ENCODE results near the gene TTC6. TPM values are rescaled to one million over a fixed set of nuclear protein-coding genes. Genes with fewer than 3 reads are reported as not detected.
A peak's percentile ranks its signal among the peaks of the same experiment; 100 is the strongest.

The TTC6 gene
- polyA plus RNA-seq, 3 donors = not detected

DNA sequence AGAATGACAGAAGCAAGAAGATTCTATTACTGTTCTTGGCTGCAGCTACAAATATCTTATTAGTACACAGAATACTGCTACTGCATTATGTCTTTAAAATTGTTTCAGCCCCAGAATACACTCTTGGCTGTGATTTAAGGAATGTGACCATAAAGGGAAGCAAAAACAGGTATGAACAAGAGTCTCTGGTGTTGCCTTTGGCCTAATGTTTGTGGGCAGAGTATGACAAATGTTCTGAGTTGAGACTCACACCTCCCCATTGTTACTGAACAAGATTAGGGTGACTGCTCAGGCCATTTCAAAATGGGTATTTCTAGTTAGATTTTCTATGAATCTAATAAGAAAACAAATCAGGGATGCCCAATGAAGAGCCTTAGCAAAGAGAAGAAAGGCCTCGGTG, 28.5 kb downstream of the TTC6 start:
- peaks cover 0 to 21% of the 10 kb centered on the region in 2 donors for H3K9me3 ChIP-seq (replicated peaks in 1 of 2; ENCODE audit: control insufficient read depth in 1 of 2, insufficient read depth in 1 of 2, low read length in 2 of 2)
- Mint-ChIP-seq H3K27ac (no peak overlapping the region), H3K4me1 (no peaks in the 10 kb centered on the region), H3K36me3 (no peaks in the 10 kb centered on the region), H3K9me3 (peaks cover 6 to 28% (median 16%) of the 10 kb centered on the region in 7 donors), H3K27me3 (ENCODE audit: low read depth in 3 of 3) (peaks cover 25 to 39% (median 30%) of the 10 kb centered on the region in 3 donors), H3K4me3 (peak overlapping the region in 1 of 2 donors; percentile 17)
- TF ChIP-seq, protein P1, sequence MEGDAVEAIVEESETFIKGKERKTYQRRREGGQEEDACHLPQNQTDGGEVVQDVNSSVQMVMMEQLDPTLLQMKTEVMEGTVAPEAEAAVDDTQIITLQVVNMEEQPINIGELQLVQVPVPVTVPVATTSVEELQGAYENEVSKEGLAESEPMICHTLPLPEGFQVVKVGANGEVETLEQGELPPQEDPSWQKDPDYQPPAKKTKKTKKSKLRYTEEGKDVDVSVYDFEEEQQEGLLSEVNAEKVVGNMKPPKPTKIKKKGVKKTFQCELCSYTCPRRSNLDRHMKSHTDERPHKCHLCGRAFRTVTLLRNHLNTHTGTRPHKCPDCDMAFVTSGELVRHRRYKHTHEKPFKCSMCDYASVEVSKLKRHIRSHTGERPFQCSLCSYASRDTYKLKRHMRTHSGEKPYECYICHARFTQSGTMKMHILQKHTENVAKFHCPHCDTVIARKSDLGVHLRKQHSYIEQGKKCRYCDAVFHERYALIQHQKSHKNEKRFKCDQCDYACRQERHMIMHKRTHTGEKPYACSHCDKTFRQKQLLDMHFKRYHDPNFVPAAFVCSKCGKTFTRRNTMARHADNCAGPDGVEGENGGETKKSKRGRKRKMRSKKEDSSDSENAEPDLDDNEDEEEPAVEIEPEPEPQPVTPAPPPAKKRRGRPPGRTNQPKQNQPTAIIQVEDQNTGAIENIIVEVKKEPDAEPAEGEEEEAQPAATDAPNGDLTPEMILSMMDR (IDR thresholded peaks at IDR 0.05) = no peak
- H3K27ac ChIP-seq (ENCODE audit: low read depth in 1 of 2, low read length in 2 of 2) = no peak overlapping the region
- H2AFZ ChIP-seq (ENCODE audit: insufficient read depth, low read depth, low read length, poor library complexity, severe bottlenecking) = no peak overlapping the region
- no peaks in the 10 kb centered on the region for H3K4me1 ChIP-seq (ENCODE audit: control insufficient read depth in 1 of 2, insufficient read depth in 2 of 2, low read length in 2 of 2)
- no peak overlapping the region for H3K4me2 ChIP-seq (replicated peaks; ENCODE audit: extremely low read depth, low read length, poor library complexity, severe bottlenecking)
- H3K9ac ChIP-seq (ENCODE audit: insufficient read depth, low read length, poor library complexity, severe bottlenecking) = no peak overlapping the region
- H3K79me2 ChIP-seq (ENCODE audit: insufficient read depth, low read length) = no peaks in the 10 kb centered on the region
- H3K4me3 ChIP-seq (replicated peaks in 1 of 3; ENCODE audit: low read depth in 2 of 3, low read length in 3 of 3) = no peak overlapping the region
- DNase-seq = no peak
- no peaks in the 10 kb centered on the region for H3K36me3 ChIP-seq (replicated peaks in 1 of 2; ENCODE audit: control insufficient read depth in 1 of 2, insufficient read depth in 2 of 2, low read length in 2 of 2)
- no peaks in the 10 kb centered on the region for H4K20me1 ChIP-seq (ENCODE audit: insufficient read depth, low read length)
- peaks cover 28 to 32% of the 10 kb centered on the region in 2 donors for H3K27me3 ChIP-seq (ENCODE audit: control insufficient read depth in 2 of 2, insufficient read depth in 2 of 2, low read length in 2 of 2)
- WGBS (ENCODE audit: insufficient coverage) = 71% methylated on average over 1 of the region's 1 CpG
- intact Hi-C loops (cut with micrococcal nuclease) = no loop called here

DNA sequence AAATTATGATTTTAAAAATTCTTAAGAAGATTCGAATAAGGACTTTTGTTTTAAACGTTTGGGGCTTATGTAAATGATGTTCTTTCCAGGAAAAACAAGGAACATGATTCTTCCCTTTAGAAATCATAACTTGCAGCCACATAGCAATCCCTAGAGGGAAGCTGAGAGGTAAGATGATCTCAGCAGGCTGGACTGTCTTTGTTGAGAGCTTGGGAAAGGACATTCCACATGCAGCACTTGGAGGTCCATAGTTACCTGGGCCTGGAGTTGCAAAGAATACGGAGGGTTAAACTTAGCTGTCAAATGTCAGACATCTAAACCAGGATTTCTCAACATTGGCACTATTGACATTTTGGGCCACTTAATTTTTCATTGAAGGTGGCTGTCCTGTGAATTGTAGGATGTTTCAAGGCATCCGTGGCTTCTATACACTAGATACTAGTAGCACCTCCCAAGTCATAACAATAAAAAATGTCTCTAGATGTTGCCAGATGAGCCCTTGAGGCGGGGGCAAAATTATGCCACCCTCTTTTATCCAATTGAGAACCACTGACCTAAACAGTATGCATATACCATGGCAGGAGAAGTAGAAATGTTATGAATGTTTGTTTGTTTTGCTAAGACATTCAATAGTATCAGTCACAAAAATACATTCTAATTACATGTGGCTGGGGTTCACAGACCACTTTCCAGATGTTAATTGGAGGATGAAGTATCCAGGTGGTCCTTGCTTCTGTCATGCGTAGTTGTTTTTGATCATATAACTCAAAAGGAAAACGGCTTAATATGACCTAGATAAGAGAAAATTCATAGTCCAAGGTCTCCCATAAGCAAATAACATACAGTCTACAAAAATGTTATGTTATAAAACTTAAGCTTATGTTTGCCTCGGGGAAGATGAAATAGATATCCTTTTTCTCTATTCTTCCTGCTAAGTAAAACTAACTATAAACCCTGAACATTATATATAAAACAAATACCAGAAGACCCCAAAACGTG, 30.5 kb downstream of the TTC6 start:
- Histone ChIP-seq H3K9ac (ENCODE audit: insufficient read depth, low read length, poor library complexity, severe bottlenecking) (no peak overlapping the region), H3K4me3 (replicated peaks in 1 of 3; ENCODE audit: low read depth in 2 of 3, low read length in 3 of 3) (no peak overlapping the region), H3K79me2 (ENCODE audit: insufficient read depth, low read length) (no peaks in the 10 kb centered on the region), H4K20me1 (ENCODE audit: insufficient read depth, low read length) (no peaks in the 10 kb centered on the region), H3K9me3 (replicated peaks in 1 of 2; ENCODE audit: control insufficient read depth in 1 of 2, insufficient read depth in 1 of 2, low read length in 2 of 2) (peaks cover 0 to 20% of the 10 kb centered on the region in 2 donors), H3K27me3 (ENCODE audit: control insufficient read depth in 2 of 2, insufficient read depth in 2 of 2, low read length in 2 of 2) (peaks cover 25 to 29% of the 10 kb centered on the region in 2 donors), H3K4me1 (ENCODE audit: control insufficient read depth in 1 of 2, insufficient read depth in 2 of 2, low read length in 2 of 2) (no peaks in the 10 kb centered on the region), H3K4me2 (replicated peaks; ENCODE audit: extremely low read depth, low read length, poor library complexity, severe bottlenecking) (no peak overlapping the region), H2AFZ (ENCODE audit: insufficient read depth, low read depth, low read length, poor library complexity, severe bottlenecking) (no peak overlapping the region), H3K36me3 (replicated peaks in 1 of 2; ENCODE audit: control insufficient read depth in 1 of 2, insufficient read depth in 2 of 2, low read length in 2 of 2) (no peaks in the 10 kb centered on the region), H3K27ac (ENCODE audit: low read depth in 1 of 2, low read length in 2 of 2) (no peak overlapping the region)
- TF ChIP-seq, protein P1 (IDR thresholded peaks at IDR 0.05) = no peak
- Mint-ChIP-seq H3K4me1 (no peaks in the 10 kb centered on the region), H3K27ac (no peak overlapping the region), H3K36me3 (no peaks in the 10 kb centered on the region), H3K27me3 (ENCODE audit: low read depth in 3 of 3) (peaks cover 23 to 32% (median 27%) of the 10 kb centered on the region in 3 donors), H3K4me3 (no peak overlapping the region), H3K9me3 (peaks cover 7 to 36% (median 14%) of the 10 kb centered on the region in 7 donors)
- intact Hi-C loops (cut with micrococcal nuclease) = no loop called here
- WGBS (ENCODE audit: insufficient coverage) = no CpG with 5 or more reads among the region's 9 CpGs
- no peak for DNase-seq

All from CD14-positive monocyte (primary cell).